HG02938 (cell line): ENCODE data around the gene SORCS2.
"Not testable (repeated sequence)": the region's sequence is repeated elsewhere in the genome, so short reads cannot be mapped to it uniquely, and the experiment has no call there.

Source experiments
- ATAC-seq: cut with Tn5 transposase; IDR thresholded peaks from one replicate; pipeline ENCODE4 v1.9.1; 2021; ENCODE audit warnings: mild to moderate bottlenecking, moderate library complexity; ENCODE audit not compliant: unreplicated experiment

The SORCS2 gene

DNA sequence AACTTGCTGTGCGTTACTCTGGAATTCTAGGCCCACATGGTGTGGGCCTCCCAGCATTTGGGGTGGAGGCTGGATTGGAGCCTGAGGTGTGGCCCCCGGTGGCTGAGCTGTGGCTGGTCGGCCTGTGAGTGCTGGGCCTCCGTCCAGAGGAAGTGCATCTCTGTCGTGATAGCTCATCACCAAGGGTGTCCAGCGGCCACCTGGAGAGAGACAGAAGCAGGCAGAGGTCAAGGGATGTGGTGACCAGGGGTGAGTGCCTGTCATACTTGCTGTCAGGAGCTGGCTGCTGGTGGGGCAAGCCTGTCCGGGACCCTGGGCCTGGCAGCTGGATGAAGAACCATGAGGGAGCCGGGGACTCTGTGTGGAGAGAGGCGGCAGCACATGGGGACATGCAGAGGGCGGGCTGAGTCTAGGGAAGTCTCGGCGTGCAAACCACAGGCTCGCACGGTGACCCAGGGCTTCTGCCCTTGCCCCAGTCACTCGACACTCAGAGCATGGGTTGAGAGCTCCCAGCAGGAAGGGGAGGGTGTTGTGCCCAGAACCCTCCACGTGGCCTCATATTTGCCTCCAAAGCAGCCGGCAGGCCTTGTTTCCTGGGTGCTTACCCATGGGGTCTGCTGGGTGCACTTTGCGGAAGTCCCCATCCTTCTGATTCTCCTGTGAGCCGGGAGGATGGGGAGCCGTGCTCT is 6.2 kb downstream of the SORCS2 start:
- ATAC-seq = no peak

DNA sequence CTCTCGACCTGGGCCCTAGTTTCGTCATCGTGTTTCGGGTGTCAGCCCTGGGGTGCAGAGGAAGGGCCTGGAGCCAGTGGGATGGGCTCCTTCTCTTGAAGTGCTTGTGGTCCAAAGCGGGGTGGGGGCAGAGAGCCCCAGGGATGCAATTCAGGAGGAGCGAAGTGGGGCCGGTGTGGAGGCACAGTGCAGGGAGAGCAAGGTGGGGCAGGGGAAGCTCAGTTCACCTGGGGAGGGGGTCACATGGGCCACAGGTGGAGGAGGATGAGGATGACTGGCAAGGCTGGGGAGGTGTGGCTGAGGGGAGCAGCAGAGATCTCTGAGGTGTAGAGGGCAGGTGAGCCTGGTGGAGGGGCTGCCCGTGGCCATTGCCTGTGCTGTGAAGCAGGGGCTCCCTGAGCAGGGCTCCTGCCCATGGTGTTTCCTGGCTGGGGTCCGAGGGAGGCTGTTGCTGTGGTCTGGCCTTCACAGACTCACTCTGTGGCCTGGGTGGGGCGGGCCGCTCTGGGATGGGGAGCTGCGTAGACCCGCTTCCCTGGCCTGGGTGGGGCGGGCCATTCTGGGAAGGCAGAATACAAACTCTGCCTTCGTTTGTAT is 6.9 kb downstream of the SORCS2 start:
- ATAC-seq = no peak

DNA sequence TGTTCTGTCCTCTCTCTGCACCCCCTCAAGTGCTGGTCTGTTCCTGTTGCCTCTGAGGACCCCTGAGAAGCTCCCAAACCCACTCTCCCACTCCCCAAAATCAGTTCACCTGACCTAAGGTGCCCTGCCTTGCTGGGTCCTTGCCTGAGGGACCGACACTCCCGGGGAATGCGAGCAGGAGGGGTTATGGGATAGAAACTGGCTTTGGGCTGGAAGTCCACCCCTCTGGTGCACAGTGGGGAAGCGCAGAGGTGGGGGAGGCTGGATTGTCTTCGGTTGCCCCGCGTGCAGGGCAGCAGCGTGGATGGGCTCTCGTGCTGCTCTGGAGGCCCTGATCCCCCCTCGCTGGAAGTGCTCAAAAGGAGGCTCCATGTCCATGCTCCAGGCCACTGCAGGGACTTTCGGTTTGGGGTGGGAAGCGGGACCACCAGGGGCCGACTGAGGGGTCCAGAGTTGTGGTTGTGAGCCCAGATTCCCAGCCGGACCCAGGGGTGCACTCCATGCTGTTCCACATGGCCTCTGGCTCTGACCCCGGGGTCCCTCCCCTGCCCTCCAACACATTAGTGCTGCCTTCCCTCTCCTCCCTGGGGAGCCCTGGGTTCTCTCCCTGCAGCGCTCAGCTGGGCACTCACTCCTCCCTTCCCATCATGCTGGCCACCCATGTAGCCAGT is 7.6 kb downstream of the SORCS2 start:
- no peak for ATAC-seq

DNA sequence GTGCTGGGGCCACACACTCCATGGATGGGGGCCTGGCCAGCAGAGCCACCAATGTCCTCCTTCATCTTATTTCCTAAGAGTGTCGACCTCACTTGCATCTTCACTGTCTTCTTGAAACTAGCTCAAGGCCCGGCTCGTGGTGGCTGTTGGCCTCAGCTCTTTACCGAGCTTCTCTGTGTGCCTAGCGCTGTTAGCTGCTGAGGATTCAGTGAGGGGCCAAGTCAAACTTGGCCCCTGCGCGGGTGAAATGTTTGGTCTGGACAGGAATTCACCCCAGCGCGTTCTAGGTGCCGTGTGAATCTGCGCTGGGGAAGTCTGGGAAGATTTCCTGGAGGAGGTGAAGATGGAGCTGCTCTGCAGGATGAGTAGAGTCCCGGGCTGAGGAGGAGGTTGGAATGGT is 8.5 kb downstream of the SORCS2 start:
- ATAC-seq = no peak

DNA sequence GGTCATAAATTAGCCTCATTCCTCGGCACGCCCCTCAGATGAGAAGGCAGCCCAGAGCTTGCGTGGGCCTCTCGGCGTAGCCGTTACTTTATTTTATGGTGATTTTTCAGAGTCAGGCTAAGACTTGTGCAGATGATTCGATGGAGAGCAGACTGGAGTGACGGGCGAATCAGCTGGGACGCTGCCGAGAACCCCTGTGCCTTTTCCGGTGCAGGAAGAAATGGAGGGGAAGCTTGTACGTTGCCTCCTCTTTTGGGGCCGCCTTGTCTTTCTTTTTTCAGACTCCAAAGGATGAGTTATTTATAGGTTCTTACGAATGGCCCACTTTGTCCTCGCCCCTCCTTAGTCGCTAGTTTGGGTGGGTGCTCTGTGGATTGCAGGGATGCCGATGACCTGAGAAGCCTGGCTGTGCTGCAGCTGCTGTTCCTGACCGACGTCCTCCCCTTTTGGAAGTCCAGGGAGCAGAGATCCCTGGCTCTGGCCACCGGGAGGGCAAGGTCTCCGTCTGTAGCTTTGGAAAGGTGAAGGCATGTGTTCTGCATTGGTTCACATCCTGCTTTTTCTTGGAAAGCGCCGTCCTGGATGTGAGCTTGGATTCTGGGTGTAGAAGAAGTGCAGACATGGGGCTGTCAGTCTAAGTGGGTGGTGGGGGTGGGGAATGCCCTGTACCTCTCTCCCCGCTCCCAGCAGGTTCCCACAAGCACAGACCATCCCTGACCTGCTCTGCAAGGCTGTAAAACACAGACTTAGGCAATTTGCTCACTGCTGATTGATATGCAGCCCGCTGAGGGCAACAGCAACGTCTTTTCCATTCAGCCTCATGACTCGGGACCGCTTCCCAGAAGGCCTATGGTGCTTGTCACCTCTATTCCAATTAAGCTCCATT is 9.3 kb downstream of the SORCS2 start:
- ATAC-seq = no peak

DNA sequence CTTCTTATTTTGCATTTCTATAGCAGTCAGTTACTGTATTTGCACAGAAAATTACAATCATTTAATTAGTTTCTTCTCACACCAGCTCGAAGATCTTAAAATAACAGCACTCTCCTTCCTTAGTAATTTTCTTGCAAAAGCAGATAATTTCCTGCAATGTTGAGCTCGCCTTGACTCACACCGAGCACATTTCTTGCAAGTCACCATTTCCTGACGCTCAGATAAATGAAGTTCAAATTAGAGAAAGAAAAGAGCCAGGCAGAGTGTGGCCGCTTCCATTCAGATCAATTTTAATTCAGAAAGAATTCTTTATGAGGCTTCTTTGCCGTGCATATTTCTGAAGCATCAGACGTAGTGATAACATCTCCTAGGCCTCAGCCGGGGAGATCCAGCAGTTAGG is 10.1 kb downstream of the SORCS2 start:
- ATAC-seq = no peak

DNA sequence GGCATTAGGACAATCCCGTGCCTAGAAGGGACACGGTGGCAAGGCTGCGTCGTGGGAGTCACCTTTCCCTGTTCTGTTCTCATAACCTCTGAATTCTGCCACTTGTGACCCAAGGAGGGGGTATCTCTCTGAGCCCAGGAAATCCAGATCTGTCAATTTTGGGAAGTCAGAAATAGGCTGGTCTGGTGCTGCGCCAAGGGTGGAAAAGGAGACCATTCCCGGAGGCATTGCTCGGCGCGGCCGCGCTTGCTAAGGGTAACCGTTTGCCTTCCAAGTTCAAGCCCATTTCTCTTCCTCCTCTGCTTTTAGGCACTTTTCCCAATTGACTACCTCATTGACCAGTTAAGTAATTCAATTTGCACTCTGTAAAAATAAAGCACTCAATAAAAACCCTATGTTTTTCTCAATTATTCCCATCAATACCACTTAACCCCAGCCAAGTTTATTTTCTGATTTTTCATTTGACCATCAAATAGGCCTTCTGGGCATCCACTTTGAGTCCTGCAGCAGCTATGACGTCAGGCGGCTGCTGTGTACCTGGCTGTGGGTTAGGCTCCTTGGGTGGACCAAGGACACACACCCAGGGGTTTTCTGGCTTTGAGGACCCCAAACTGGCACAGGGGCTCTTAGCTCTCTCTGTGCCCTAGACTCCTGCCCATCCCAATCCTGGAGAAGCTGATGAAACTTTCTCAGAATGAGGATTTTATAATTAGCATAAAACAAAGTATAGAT is 12.5 kb downstream of the SORCS2 start:
- no peak for ATAC-seq

DNA sequence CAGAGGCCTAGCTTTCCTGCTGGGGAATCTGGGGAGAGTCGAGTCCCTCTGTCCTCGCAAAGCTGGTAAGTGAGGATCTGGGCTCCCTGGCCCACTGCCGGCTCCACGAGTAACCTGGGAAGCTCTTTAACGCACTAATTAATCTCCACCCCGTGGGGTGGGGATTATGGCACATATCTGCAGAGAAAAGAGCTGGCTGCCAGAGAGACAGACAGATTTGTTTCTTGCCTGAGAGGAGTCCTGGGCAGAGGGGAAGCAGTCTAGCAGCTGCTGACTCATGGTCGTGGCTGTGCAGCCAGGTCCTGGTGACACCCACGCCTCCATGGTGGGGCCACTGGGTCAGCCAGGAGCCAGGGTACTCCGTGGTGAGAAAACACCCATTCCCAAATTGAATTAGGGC is 14.0 kb downstream of the SORCS2 start:
- no peak for ATAC-seq

DNA sequence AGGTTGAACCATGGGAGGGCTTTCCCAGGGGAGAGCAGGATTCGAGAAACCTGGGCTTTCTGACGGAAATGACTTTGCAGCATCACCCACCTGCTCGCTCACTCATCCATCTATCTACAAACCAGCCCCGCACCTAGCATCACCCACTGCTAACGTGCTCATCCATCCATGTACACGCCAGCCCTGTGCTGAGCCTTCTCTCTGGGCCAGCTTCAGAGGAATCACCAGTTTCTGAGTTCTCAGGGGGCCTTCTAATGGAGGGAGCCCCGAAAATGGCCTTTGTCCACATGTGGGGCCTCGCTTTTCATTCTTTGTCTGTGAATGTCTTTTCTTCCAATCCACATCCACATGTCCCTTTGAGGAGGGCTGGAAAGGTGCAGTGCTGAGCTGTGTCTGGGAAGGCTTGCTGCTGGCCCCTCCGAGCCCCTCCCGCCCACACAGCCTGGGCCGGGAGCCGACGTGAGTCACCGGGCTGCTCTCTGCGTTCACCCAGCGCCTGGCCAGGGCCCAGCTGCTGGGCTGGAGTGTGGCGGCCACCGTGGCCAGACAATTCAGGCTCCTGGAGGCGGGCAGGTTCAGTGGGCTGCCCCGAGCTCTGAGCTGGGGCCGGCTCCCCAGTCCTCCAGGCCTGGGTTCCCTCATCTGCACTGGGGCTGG is 14.7 kb downstream of the SORCS2 start:
- ATAC-seq = no peak

DNA sequence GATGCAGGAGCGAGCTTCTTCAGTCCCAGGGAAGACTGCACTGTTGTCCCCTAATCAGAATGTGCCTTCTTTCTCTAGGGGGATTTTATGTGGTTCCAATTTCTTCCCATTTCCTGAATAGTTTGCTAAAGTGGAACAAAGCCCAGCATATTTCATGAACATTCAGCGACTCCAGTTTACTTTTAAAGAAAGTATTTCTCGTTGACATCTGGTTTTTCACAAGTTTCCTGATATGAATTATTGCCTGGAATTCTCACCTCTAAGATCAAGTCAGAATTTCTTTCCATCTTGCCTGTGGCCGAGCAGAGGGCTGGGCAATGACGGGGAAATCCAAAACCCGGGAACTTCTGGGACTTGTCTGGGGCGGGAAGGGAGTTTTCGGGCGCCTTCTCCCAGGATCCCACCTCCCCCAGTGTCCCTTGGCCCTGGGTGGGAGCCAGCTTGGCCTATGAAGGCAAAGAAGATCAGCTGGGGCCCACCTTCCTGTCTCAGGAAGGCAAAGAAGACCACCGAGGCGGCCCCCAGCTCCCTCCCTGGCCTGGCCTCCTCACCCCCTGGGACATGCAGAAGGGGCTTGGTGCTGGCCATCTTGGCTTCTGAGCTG is 15.4 kb downstream of the SORCS2 start:
- no peak for ATAC-seq

DNA sequence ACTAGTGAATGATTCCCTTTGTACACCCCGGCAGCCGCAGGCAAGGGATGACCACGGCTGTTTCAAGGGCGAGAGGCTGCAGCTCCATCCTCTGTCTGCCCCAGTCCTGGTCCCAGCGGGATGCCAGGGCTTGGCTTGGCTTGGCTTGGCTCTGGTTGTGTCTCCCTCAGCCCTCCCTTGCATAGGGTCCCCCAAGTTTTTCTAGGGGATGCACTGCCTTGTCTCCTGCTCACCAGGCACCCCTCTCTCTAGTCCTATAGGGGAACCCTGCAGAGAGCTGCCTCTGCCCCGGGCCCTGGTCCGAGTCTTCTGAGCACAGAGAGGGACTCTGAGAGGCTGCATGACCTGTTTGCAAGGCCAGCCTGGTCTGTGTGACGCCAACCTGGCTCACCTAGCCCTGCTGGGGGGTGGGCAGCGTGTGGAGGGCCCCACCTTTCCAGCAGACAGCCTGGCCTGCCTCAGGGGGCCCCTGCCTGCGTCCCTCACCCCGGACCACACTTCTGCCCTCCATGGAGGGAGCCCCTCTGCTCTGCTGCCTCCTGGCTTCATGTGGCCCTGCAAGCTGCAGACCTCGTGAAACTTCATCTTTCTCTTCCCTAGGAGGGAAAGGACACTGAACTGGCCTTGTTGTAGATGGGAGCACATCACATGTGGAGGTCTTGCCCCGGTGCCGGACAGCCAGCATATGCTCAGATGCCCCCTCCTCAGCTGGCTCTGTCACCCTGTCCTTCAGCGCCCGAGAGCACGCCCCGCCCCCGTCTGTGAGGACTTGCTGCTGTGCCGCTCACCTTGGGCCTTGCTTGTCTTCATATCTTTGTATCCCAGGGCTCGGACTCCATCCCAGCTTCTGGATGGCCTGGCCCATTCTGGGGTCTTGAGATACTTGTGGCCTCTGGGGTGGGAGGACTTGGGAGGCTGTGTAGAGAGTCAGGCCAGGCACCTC is 16.4 kb downstream of the SORCS2 start:
- ATAC-seq = no peak

DNA sequence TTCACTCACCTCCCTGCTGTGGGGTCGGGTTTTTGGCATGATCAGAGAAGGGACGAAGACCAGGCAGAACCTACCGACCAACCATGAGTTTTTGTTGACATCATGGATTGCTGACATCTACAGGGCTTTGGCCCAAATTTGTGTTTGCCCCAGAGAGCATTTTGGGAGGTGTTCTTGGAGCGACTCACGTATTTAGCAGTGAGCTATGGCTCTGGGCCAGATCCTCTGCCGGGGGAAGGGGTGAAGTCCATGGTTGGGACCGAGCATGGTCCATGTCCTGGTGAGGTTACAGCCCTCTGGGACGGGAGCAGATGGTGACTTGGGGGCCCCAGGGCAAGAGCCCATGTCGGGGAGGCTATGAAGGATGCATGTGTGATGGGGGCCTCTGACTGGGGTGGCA is 17.4 kb downstream of the SORCS2 start:
- ATAC-seq = no peak

DNA sequence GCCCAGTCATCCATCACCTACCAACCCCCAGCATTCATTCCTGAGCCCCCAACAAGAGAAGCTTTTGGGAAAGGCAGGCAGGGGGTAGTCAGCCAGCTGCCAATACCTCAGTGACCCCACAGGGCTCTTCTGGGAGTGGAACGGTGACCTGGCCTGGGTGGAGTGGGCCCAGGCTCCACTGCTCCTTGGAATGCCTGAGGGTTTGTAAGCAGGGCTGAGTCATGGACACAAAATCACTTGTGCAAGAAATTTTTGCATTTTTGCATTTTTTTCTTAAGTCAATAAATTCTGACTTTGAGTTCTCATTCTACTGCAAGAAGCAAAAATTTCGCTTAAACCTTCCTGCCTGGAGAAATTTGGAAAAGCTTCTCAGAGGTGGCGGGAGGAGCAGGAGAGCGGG is 18.5 kb downstream of the SORCS2 start:
- ATAC-seq = no peak

DNA sequence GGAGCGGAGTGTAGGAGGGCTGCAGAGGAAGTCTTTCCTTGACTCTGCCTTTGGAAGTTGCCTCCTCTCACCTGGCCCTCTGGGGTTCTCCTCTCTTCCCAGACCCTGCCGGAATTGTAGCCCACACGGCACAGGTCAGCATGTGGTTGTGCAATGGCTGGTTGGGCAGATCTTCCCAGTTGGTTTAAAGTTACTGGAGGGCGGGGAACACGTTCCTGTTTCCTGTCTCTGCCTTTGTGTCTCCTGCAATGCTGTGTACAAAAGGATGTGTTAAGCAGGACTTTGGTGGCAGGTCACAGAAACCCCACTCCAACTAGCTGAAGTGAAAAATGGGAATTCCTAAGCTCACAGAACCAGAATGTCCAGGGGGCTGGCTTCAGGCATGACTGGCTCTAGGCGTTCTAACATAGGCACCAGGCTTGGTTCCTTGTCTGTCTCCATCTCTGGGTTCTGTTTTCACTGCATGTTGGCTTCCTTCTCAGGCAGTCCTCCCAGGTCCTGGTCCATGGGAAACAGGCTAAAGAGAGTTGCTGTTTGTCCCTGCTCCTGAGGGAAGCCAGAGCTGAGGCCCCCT is 19.9 kb downstream of the SORCS2 start:
- ATAC-seq = no peak

DNA sequence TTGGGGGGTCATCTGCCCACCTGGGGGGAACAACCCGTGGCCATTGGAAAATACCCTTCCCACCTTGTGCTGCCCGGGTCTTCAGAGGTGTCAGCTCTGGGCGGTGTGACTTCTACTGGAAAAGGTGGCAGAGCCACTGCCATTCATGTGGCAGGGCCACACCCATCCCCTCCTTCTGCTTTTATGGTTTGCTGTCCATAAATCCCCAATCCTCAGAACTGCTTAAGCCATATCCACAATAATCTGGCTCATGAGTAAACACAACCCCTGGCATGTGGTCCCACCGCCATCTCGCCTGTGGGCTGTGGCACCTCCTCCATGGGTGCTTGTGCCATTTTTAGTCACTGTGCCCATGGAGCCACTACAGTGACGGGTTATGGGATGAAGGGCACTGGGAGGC is 20.6 kb downstream of the SORCS2 start:
- no peak for ATAC-seq

DNA sequence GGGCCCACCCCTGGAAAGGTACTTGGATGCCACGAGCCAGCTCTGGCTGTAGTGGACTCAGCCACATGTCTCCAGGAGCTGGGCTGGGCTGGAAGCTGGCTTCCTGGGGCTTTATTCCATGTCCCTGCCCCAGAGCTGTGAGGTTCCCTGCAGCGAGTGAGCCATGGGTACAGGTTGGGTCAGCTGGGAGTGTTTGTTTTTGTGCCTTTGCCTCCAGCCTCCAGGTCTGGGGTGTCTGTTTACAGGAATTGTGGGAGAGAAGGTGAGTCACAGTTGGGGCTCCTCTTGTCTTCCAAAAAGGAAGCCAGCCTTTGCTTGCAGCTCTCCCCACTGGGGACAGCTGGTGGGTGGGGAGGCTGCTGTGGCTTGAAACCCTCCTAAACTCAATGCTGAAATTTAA is 21.5 kb downstream of the SORCS2 start:
- no peak for ATAC-seq

DNA sequence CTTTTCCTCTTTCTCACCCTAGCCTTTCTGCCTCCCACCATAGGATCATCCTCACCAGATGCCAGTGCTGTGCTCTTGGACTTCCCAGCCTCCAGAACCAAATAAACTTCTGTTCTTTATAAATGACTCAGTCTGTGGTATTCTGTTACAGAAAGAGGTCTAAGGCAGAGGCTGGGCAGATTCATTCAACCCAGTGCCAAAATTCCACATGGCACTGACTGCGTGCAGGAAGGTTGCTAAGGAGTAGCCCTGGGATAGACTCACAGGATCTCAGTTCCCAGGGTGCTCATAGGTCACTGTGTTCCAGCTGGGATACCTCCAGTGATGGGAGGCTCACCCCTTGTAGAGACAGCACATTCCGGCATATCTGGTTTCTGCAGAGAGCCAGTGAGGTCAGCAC is 22.0 kb downstream of the SORCS2 start:
- no peak for ATAC-seq

DNA sequence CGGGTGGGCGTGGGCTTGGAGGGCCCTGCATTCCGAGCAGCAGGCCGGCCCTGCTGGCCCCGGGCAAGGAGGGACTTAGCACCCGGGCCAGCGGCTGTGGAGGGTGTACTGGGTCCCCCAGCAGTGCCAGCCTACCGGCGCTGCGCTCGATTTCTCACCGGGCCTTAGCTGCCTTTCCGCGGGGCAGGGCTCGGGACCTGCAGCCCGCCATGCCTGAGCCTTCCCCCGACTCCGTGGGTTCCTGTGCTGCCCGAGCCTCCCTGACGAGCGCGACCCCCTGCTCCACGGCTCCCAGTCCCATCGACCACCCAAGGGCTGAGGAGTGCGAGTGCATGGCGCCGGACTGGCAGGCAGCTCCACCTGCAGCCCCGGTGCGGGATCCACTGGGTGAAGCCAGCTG is 22.8 kb downstream of the SORCS2 start:
- not testable (repeated sequence) for ATAC-seq
